ENCODE data around the gene WASF1.

DNA sequence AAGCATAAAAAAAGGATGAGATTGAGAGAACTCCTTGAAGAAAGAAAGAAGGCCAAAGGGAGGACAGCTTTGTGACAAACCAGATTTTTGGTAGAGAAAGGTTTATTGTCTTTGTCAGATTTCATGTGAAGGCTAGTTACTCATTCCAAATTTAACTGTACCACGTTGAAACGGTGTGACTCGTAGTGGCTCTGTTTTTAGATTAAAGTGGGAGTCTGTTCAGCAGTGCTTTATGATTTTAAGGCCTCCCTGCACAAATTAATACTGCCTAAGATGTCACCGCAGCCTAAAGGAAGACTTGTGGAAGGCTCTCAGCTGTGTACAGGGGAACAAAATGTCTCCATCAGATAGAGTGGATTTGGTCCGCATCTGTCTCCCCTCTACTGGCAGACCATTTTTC lies 36.7 kb upstream of the WASF1 start:
- TF ChIP-seq, protein P1, sequence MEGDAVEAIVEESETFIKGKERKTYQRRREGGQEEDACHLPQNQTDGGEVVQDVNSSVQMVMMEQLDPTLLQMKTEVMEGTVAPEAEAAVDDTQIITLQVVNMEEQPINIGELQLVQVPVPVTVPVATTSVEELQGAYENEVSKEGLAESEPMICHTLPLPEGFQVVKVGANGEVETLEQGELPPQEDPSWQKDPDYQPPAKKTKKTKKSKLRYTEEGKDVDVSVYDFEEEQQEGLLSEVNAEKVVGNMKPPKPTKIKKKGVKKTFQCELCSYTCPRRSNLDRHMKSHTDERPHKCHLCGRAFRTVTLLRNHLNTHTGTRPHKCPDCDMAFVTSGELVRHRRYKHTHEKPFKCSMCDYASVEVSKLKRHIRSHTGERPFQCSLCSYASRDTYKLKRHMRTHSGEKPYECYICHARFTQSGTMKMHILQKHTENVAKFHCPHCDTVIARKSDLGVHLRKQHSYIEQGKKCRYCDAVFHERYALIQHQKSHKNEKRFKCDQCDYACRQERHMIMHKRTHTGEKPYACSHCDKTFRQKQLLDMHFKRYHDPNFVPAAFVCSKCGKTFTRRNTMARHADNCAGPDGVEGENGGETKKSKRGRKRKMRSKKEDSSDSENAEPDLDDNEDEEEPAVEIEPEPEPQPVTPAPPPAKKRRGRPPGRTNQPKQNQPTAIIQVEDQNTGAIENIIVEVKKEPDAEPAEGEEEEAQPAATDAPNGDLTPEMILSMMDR (conservative IDR thresholded peaks at IDR 0.05; ENCODE audit: low read length), result no peak
- TF ChIP-seq EZH2phosphoT487 (IDR thresholded peaks at IDR 0.05; ENCODE audit: borderline replicate concordance), result no peak
